Panc1 (cell line): Measurements from ENCODE around the gene NSMF.

Experiments
- CTCF ChIP-seq: fragments of 450-650 bp; IDR thresholded peaks from 2 replicates; pipeline ENCODE4 v1.5.1; 2017; ENCODE audit warnings: mild to moderate bottlenecking
- POLR2AphosphoS5 ChIP-seq: IDR thresholded peaks from 2 replicates; pipeline ENCODE4 v1.6.1; 2012; ENCODE audit warnings: mild to moderate bottlenecking, low read depth, low read length, moderate library complexity
- TCF7L2 ChIP-seq: IDR thresholded peaks from 2 replicates; pipeline ENCODE4 v1.6.1; 2011; ENCODE audit warnings: mild to moderate bottlenecking, low read depth, low read length, inconsistent platforms

GRCh38 chr9:137416563-137417151, 42.5 kb downstream of the NSMF start:
- TF ChIP-seq CTCF (no peak), POLR2AphosphoS5 (no peak), TCF7L2 (no peak)
